Osteoblast (primary cell): ENCODE measurements around the gene TBX21. TPM values are rescaled to one million over a fixed set of nuclear protein-coding genes. Genes with fewer than 3 reads are reported as not detected.

ENCODE experiments used
- DNase-seq: peaks from one replicate; pipeline ENCODE4 v3.0.0; 2011; ENCODE audit warnings: low spot score, mixed read lengths; ENCODE audit not compliant: insufficient read length; ENCODE audit errors: missing footprints
- H2AFZ ChIP-seq: 2 replicates; pipeline ENCODE4 v1.6.0; 2011; ENCODE audit warnings: mild to moderate bottlenecking, low read length
- H3K27ac ChIP-seq: 2 replicates; pipeline ENCODE4 v1.5.1; 2011; ENCODE audit warnings: mild to moderate bottlenecking, low read depth, low read length, moderate library complexity
- H3K27me3 ChIP-seq: 2 replicates; pipeline ENCODE4 v1.6.0; 2012; ENCODE audit warnings: mild to moderate bottlenecking, control low read depth, inconsistent platforms, low read length, moderate library complexity; ENCODE audit not compliant: insufficient read depth
- H3K36me3 ChIP-seq: 2 replicates; pipeline ENCODE4 v1.5.1; 2011; ENCODE audit warnings: mild to moderate bottlenecking, low read length, control low read depth, moderate library complexity; ENCODE audit not compliant: insufficient read depth
- H3K4me1 ChIP-seq: 2 replicates; pipeline ENCODE4 v1.5.1; 2011; ENCODE audit warnings: mild to moderate bottlenecking, low read length, control low read depth, moderate library complexity; ENCODE audit not compliant: insufficient read depth
- H3K4me2 ChIP-seq: 2 replicates; pipeline ENCODE4 v1.6.0; 2011; ENCODE audit warnings: mild to moderate bottlenecking, low read length; ENCODE audit not compliant: insufficient read depth
- H3K4me3 ChIP-seq: fragments of 200-600 bp; sonication (generic); 3 replicates; pipeline ENCODE4 v1.5.1; 2012; ENCODE audit warnings: mild to moderate bottlenecking, low read length, inconsistent platforms; ENCODE audit not compliant: insufficient read depth
- H3K79me2 ChIP-seq: 2 replicates; pipeline ENCODE4 v1.6.0; 2012; ENCODE audit warnings: mild to moderate bottlenecking, low read length, control low read depth, inconsistent platforms; ENCODE audit not compliant: insufficient read depth
- H3K9me3 ChIP-seq: 2 replicates; pipeline ENCODE4 v1.5.1; 2011; ENCODE audit warnings: low read depth, low read length, control low read depth
- H4K20me1 ChIP-seq: 2 replicates; pipeline ENCODE4 v1.6.0; 2012; ENCODE audit warnings: mild to moderate bottlenecking, low read length, control low read depth; ENCODE audit not compliant: insufficient read depth
- total RNA-seq: library from RNA; depleted of rRNA; stranded (reverse); fragments of >200 nt; gene quantifications from 2 replicates; pipeline ENCODE4 v1.2.3, GENCODE V29; 2012
- TF ChIP-seq, protein P1 (sequence below): IDR thresholded peaks from 2 replicates; pipeline ENCODE4 v1.5.1; 2011; ENCODE audit warnings: mild to moderate bottlenecking, low read depth, low read length, moderate library complexity; ENCODE audit errors: extremely low read depth

TBX21 gene
- total RNA-seq, 1 donor: not detected

DNA sequence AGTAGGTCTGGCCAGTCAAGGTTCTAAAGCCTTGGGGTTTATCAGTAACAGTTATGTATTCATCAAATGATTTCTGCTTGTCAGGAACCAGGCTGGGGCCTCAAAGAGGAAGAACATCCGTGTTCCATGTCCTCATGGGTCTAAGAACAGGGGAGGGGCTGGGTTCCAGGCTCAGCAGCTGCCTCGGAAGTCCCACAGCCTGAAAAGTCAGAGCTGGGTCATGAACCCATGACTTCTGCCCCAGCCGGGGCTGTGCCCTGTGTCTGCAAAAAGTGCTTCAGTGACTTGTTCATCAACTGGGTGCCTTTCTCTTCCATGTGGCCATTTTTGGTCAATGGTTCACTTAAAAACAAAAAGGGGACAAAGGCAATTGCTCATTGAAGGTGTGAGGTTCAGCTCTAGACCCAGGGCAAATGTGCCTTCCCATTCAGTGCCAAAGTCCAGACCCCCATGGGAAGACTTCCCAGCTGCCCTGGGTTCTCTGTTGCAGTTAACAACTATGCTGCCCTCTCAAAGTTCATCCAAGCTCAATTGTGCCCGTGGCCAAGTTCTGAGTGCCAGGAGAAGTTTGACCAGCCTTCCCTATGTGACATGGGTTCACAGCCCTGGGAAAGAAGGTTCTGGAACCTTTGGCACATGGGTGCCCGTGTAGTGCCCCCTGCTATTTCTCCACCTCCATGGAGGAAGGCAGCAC is 20.6 kb upstream of the TBX21 start:
- Histone ChIP-seq H2AFZ (no peak overlapping the region), H3K4me1 (peaks cover 14% of the 10 kb centered on the region), H3K36me3 (no peaks in the 10 kb centered on the region), H4K20me1 (peaks cover 27% of the 10 kb centered on the region), H3K27me3 (peaks cover 61% of the 10 kb centered on the region), H3K4me2 (no peak overlapping the region), H3K9me3 (no peaks in the 10 kb centered on the region), H3K27ac (no peak overlapping the region), H3K79me2 (no peaks in the 10 kb centered on the region), H3K4me3 (no peak overlapping the region)
- DNase-seq: no peak
- TF ChIP-seq, protein P1, sequence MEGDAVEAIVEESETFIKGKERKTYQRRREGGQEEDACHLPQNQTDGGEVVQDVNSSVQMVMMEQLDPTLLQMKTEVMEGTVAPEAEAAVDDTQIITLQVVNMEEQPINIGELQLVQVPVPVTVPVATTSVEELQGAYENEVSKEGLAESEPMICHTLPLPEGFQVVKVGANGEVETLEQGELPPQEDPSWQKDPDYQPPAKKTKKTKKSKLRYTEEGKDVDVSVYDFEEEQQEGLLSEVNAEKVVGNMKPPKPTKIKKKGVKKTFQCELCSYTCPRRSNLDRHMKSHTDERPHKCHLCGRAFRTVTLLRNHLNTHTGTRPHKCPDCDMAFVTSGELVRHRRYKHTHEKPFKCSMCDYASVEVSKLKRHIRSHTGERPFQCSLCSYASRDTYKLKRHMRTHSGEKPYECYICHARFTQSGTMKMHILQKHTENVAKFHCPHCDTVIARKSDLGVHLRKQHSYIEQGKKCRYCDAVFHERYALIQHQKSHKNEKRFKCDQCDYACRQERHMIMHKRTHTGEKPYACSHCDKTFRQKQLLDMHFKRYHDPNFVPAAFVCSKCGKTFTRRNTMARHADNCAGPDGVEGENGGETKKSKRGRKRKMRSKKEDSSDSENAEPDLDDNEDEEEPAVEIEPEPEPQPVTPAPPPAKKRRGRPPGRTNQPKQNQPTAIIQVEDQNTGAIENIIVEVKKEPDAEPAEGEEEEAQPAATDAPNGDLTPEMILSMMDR: no peak

GRCh38 chr17:47713980-47714700 is 18.9 kb upstream of the TBX21 start:
- H2AFZ ChIP-seq: no peak overlapping the region
- H3K4me3 ChIP-seq: no peak overlapping the region
- peaks cover 74% of the 10 kb centered on the region for H3K27me3 ChIP-seq
- peaks cover 37% of the 10 kb centered on the region for H4K20me1 ChIP-seq
- no peaks in the 10 kb centered on the region for H3K79me2 ChIP-seq
- no peak overlapping the region for H3K27ac ChIP-seq
- H3K9me3 ChIP-seq: no peaks in the 10 kb centered on the region
- peaks cover 29% of the 10 kb centered on the region for H3K4me1 ChIP-seq
- no peak overlapping the region for H3K4me2 ChIP-seq
- TF ChIP-seq, protein P1: no peak
- no peak for DNase-seq
- H3K36me3 ChIP-seq: no peaks in the 10 kb centered on the region

- TF ChIP-seq, protein P1: no peak
- no peak overlapping the region for H2AFZ ChIP-seq
- H3K27me3 ChIP-seq: peaks cover 75% of the 10 kb centered on the region
- no peaks in the 10 kb centered on the region for H3K79me2 ChIP-seq
- no peak overlapping the region for H3K27ac ChIP-seq
- H4K20me1 ChIP-seq: peaks cover 38% of the 10 kb centered on the region
- DNase-seq: no peak
- H3K4me2 ChIP-seq: no peak overlapping the region
- peaks cover 31% of the 10 kb centered on the region for H3K4me1 ChIP-seq
- H3K9me3 ChIP-seq: no peaks in the 10 kb centered on the region
- no peaks in the 10 kb centered on the region for H3K36me3 ChIP-seq
- no peak overlapping the region for H3K4me3 ChIP-seq
Observed at GRCh38 chr17:47714773-47715396, 18.2 kb upstream of the TBX21 start.
